IMR-90 (cell line): ENCODE measurements around the gene PRKD3. TPM values are rescaled to one million over a fixed set of nuclear protein-coding genes. Genes with fewer than 3 reads are reported as not detected.

Experiments used
- ATAC-seq: fragments of 200-7000 bp; cut with Tn5 transposase; 2 replicates; pipeline ENCODE4 v1.9.1; 2020; ENCODE audit warnings: low read depth, mild to moderate bottlenecking, moderate library complexity
- BruUV-seq: library from RNA; stranded (reverse); fragments of 400-500 nt; replicated peaks from 2 replicates; lab custom pipeline; 2021; lab: Mats Ljungman, UMichigan
- CTCF ChIA-PET: fragments of 300-600 bp; formaldehyde crosslinking; extraction: SDS; loops from one replicate; lab custom pipeline; 2021; ENCODE audit warnings: antibody characterized with exemption; lab: Yijun Ruan, JAX
- POLR2A ChIA-PET: fragments of 300-600 bp; sonication (Branson Sonifier 250); formaldehyde crosslinking; loops from one replicate; lab custom pipeline; 2022; ENCODE audit warnings: antibody characterized with exemption; ENCODE audit not compliant: unreplicated experiment; lab: Charles Lee
- DNase-seq: peaks from one replicate; pipeline ENCODE4 v3.0.0; 2013
- H2AFZ ChIP-seq: replicated peaks from 2 replicates; pipeline ENCODE3; 2013; ENCODE audit warnings: low read length, mild to moderate bottlenecking; ENCODE audit not compliant: poor library complexity
- H2AK5ac ChIP-seq: 2 replicates; pipeline ENCODE4 v1.6.1; 2013; ENCODE audit warnings: low read depth, low read length, inconsistent platforms
- H2AK9ac ChIP-seq: replicated peaks from 2 replicates; pipeline ENCODE3; 2013; ENCODE audit warnings: mild to moderate bottlenecking, low read depth, low read length, moderate library complexity; ENCODE audit not compliant: poor library complexity
- H2BK120ac ChIP-seq: 2 replicates; pipeline ENCODE4 v1.6.1; 2013; ENCODE audit warnings: low read depth, low read length, inconsistent platforms
- H2BK15ac ChIP-seq: 3 replicates; pipeline ENCODE4 v1.6.1; 2013; ENCODE audit warnings: low read depth, low read length, inconsistent platforms
- H2BK20ac ChIP-seq: 2 replicates; pipeline ENCODE4 v1.6.1; 2013; ENCODE audit warnings: low read depth, mild to moderate bottlenecking, inconsistent platforms, low read length, moderate library complexity
- H2BK5ac ChIP-seq: 2 replicates; pipeline ENCODE4 v1.6.1; 2013; ENCODE audit warnings: mild to moderate bottlenecking, low read depth, low read length, inconsistent platforms; ENCODE audit not compliant: poor library complexity, severe bottlenecking
- H3K14ac ChIP-seq: replicated peaks from 2 replicates; pipeline ENCODE4 v1.6.1; 2013; ENCODE audit warnings: low read depth, low read length, inconsistent platforms
- H3K18ac ChIP-seq: 2 replicates; pipeline ENCODE4 v1.6.1; 2013; ENCODE audit warnings: low read depth, low read length, control low read depth
- H3K23ac ChIP-seq: 2 replicates; pipeline ENCODE4 v1.6.1; 2013; ENCODE audit warnings: low read depth, low read length, inconsistent platforms
- H3K27ac ChIP-seq: 2 replicates; pipeline ENCODE4 v1.5.1; 2013; ENCODE audit warnings: mild to moderate bottlenecking, control low read depth, low read length; ENCODE audit not compliant: insufficient read depth
- H3K27me3 ChIP-seq: 2 replicates; pipeline ENCODE4 v1.6.1; 2013; ENCODE audit warnings: low read length; ENCODE audit not compliant: control insufficient read depth, insufficient read depth
- H3K36me3 ChIP-seq: 2 replicates; pipeline ENCODE4 v1.6.1; 2013; ENCODE audit warnings: low read length, mixed read lengths; ENCODE audit not compliant: control insufficient read depth, insufficient read depth
- H3K4ac ChIP-seq: 2 replicates; pipeline ENCODE4 v1.6.1; 2013; ENCODE audit warnings: low read depth, low read length, inconsistent platforms
- H3K4me1 ChIP-seq: 2 replicates; pipeline ENCODE4 v1.6.1; 2013; ENCODE audit warnings: low read length, mixed read lengths; ENCODE audit not compliant: control insufficient read depth, insufficient read depth
- H3K4me2 ChIP-seq: 2 replicates; pipeline ENCODE4 v1.6.1; 2013; ENCODE audit warnings: low read depth, mild to moderate bottlenecking, control low read depth, low read length, moderate library complexity
- H3K4me3 ChIP-seq: 2 replicates; pipeline ENCODE4 v1.5.1; 2013; ENCODE audit warnings: low read depth, mild to moderate bottlenecking, control low read depth, low read length, moderate library complexity; ENCODE audit not compliant: insufficient read depth
- H3K56ac ChIP-seq: 2 replicates; pipeline ENCODE4 v1.6.1; 2013; ENCODE audit warnings: low read length, inconsistent platforms; ENCODE audit not compliant: insufficient read depth; ENCODE audit errors: extremely low read depth
- H3K79me1 ChIP-seq, 2 experiments: 2 replicates each; pipeline ENCODE4 v1.6.1; 2013; ENCODE audit warnings: low read length in 2 of 2, inconsistent platforms in 1 of 2, low read depth in 1 of 2
- H3K9ac ChIP-seq: 2 replicates; pipeline ENCODE4 v1.6.1; 2013; ENCODE audit warnings: low read depth, low read length, control low read depth
- H3K9me1 ChIP-seq: 2 replicates; pipeline ENCODE4 v1.6.1; 2013; ENCODE audit warnings: low read length, inconsistent platforms; ENCODE audit not compliant: insufficient read depth
- H3K9me3 ChIP-seq: 2 replicates; pipeline ENCODE4 v1.6.1; 2013; ENCODE audit warnings: low read length; ENCODE audit not compliant: control insufficient read depth, insufficient read depth
- H4K20me1 ChIP-seq: 2 replicates; pipeline ENCODE4 v1.6.1; 2013; ENCODE audit warnings: low read length, inconsistent platforms; ENCODE audit not compliant: insufficient read depth
- H4K5ac ChIP-seq: 2 replicates; pipeline ENCODE4 v1.6.1; 2013; ENCODE audit warnings: mild to moderate bottlenecking, low read depth, low read length, control low read depth
- H4K8ac ChIP-seq, 2 experiments: 2 replicates each; pipeline ENCODE4 v1.6.1; 2013; ENCODE audit warnings: low read depth in 2 of 2, low read length in 2 of 2, control low read depth in 1 of 2, inconsistent platforms in 1 of 2
- H4K91ac ChIP-seq: 2 replicates; pipeline ENCODE4 v1.6.1; 2013; ENCODE audit warnings: low read depth, low read length, inconsistent platforms; ENCODE audit not compliant: insufficient read depth
- BHLHE40 ChIP-seq: fragments of 150-350 bp; IDR thresholded peaks from 2 replicates; pipeline ENCODE4 v1.6.1; 2016; ENCODE audit warnings: mild to moderate bottlenecking, low read depth, low read length
- CEBPB ChIP-seq: IDR thresholded peaks from 2 replicates; pipeline ENCODE4 v1.6.1; 2012; ENCODE audit warnings: low read depth, low read length, improper control_type of control experiment
- CTCF ChIP-seq: conservative IDR thresholded peaks from 2 replicates; pipeline ENCODE4 v1.5.1; 2012; ENCODE audit warnings: mild to moderate bottlenecking, low read depth, low read length, improper control_type of control experiment
- MAFK ChIP-seq: IDR thresholded peaks from 2 replicates; pipeline ENCODE4 v1.6.1; 2012; ENCODE audit warnings: low read depth, low read length, improper control_type of control experiment
- MXI1 ChIP-seq: IDR thresholded peaks from 2 replicates; pipeline ENCODE4 v1.6.1; 2012; ENCODE audit warnings: low read depth, mild to moderate bottlenecking, low read length, moderate library complexity, borderline replicate concordance
- POLR2A ChIP-seq: IDR thresholded peaks from 2 replicates; pipeline ENCODE4 v1.6.1; 2012; ENCODE audit warnings: mild to moderate bottlenecking, low read depth, low read length
- RAD21 ChIP-seq: IDR thresholded peaks from 2 replicates; pipeline ENCODE4 v1.6.1; 2012; ENCODE audit warnings: low read length, improper control_type of control experiment
- RFX5 ChIP-seq: IDR thresholded peaks from 2 replicates; pipeline ENCODE4 v1.8.0; 2012; ENCODE audit warnings: low read depth, mild to moderate bottlenecking, low read length, moderate library complexity
- WGBS, 2 experiments: methylation state at CpG; one replicate each; pipeline versions ENCODE4 v1.1.5 to v1.1.7; 2013; ENCODE audit warnings: missing lambda C conversion rate in 2 of 2; ENCODE audit not compliant: insufficient read length in 1 of 2; ENCODE audit errors: extremely low coverage in 2 of 2; 5-methylcytosine and 5-hydroxymethylcytosine counted together
- dilution Hi-C: fragments of 300-500 bp; cut with HindIII; formaldehyde crosslinking; loops from one replicate; pipeline ENCODE4 v1.14.3; 2018; ENCODE audit warnings: low sequenced_read_pairs; ENCODE audit not compliant: unreplicated experiment
- in situ Hi-C: fragments of 300-500 bp; cut with MboI; formaldehyde crosslinking; loops from 3 replicates; pipeline ENCODE4 v1.14.3; 2019; ENCODE audit warnings: low sequenced_read_pairs, inconsistent platforms, mixed read lengths
- intact Hi-C: fragments of 100-400 bp; cut with micrococcal nuclease; formaldehyde crosslinking; loops from 2 replicates; pipeline ENCODE4 v1.10.0; 2022
- polyA plus RNA-seq, 3 experiments: library from polyadenylated mRNA; depleted of rRNA; stranded (reverse); fragments of >200 nt; gene quantifications; 2 replicates each; pipeline ENCODE4 v1.2.3, GENCODE V29; 2012; ENCODE audit warnings: low replicate concordance in 1 of 3
- total RNA-seq: library from RNA; depleted of rRNA; stranded (reverse); fragments of >200 nt; gene quantifications from 2 replicates; pipeline ENCODE4 v1.2.3, GENCODE V29; 2012

The PRKD3 gene
- total and polyA plus RNA-seq, 2 of the 4 experiments (the other 2 are of a cell fraction), result 15.8 to 46.4 TPM

- Histone ChIP-seq H3K4me3 (no peak overlapping the region), H3K14ac (no peak overlapping the region), H2AFZ (no peak overlapping the region), H3K27me3 (no peaks in the 10 kb centered on the region), H2BK20ac (no peak overlapping the region), H3K36me3 (peaks cover 4% of the 10 kb centered on the region), H2BK15ac (no peak overlapping the region), H2AK5ac (no peak overlapping the region), H3K4me1 (peaks cover 6% of the 10 kb centered on the region; the same call in 1 of the 2 replicates), H4K91ac (no peak overlapping the region), H3K56ac (no peak overlapping the region), H3K9ac (no peak overlapping the region), H4K8ac (no peak overlapping the region), H4K20me1 (no peaks in the 10 kb centered on the region), H3K9me3 (no peaks in the 10 kb centered on the region), H2AK9ac (no peak overlapping the region), H3K79me1 (peaks cover 19 to 30% of the 10 kb centered on the region in 2 experiments), H2BK120ac (no peak overlapping the region), H2BK5ac (no peak overlapping the region), H3K27ac (no peak overlapping the region), H3K4ac (no peak overlapping the region), H3K23ac (no peak overlapping the region), H3K4me2 (no peak overlapping the region), H3K9me1 (0 out of 2 replicates have a peak, but pooled peaks cover 2% of the 10 kb centered on the region), H3K18ac (no peak overlapping the region), H4K5ac (no peak overlapping the region)
- ATAC-seq, result no peak
- dilution Hi-C loops, result no loop called here
- intact Hi-C loops, result no loop called here
- BruUV-seq, result no TSS peak
- DNase-seq, result no peak
- in situ Hi-C loops, result no loop called here
- TF ChIP-seq BHLHE40, result no peak
- no peak for TF ChIP-seq CEBPB
- TF ChIP-seq MAFK, result no peak
- no peak for TF ChIP-seq RAD21
- no peak for TF ChIP-seq CTCF
- TF ChIP-seq RFX5, result no peak
- TF ChIP-seq POLR2A, result no peak
- TF ChIP-seq MXI1, result no peak
- POLR2A ChIA-PET, result no interaction called here
- no CpG with 5 or more reads among the region's 2 CpGs for WGBS, 2 experiments
- CTCF ChIA-PET, result no interaction called here
Measured at GRCh38 chr2:37291680-37292079, 33.0 kb downstream of the PRKD3 start.
